Prostate gland (tissue), 2 donors: ENCODE results near the gene SRRM4.

Experiments used
- CTCF ChIP-seq, 4 experiments: fragments of 200-600 bp in 2 of 4; fragments of 450-650 bp in 2 of 4; sonication (generic) in 2 of 4; IDR thresholded peaks; 1 replicate in 3 of 4; 2 replicates in 1 of 4; pipeline ENCODE4 v1.5.1; 2016 to 2019; ENCODE audit warnings: antibody characterized with exemption in 4 of 4, mild to moderate bottlenecking in 2 of 4, moderate library complexity in 2 of 4
- POLR2A ChIP-seq: fragments of 450-650 bp; IDR thresholded peaks from one replicate; pipeline ENCODE4 v1.6.1; 2016; ENCODE audit warnings: antibody characterized with exemption, mild to moderate bottlenecking
- POLR2AphosphoS5 ChIP-seq: sonication (generic); formaldehyde crosslinking; IDR thresholded peaks from one replicate; pipeline ENCODE4 v1.6.1; 2017; ENCODE audit warnings: antibody characterized with exemption

- TF ChIP-seq CTCF (IDR thresholded peaks at IDR 0.05) (no peak), POLR2A (no peak), POLR2AphosphoS5 (no peak)
Observed at GRCh38 chr12:119096429-119097202, 115.3 kb downstream of the SRRM4 start.
